ENCODE measurements around the gene FSIP1. TPM values are rescaled to one million over a fixed set of nuclear protein-coding genes. Genes with fewer than 3 reads are reported as not detected.

Gene FSIP1
- total and polyA plus RNA-seq, 9 of the 15 experiments (the other 6 are each of a cell fraction or from before 2014, with no cell fraction given) = 0.07 to 0.51 (median 0.29) TPM

DNA sequence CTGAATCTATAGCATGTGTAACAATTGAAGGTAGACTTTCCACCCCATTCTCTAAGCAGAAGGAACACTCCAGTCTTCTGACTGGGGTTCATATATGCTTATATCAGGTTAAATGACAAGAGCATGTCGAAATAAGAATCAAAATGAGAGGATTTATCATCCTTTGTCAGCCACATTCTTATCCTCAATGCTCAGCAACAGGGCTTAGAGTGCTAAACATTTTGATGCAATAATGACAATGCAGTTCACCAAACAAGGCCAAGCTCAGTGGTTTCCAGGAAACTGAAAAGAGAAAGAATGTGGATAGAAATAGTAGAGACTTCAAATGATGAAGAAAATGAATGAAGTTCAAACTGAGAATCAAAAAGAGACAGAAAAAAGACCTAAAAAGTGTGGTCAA, 78.0 kb downstream of the FSIP1 start (continued):
- TF ChIP-seq CEBPG (CRISPR knock-in tag; IDR thresholded peaks at IDR 0.05) (peak; percentile 78), CEBPG (tag; conservative IDR thresholded peaks at IDR 0.05 in 1 of 2, IDR thresholded peaks at IDR 0.05 in 1 of 2) (peak; percentile 82 to 87), ZNF766 (CRISPR knock-in tag; conservative IDR thresholded peaks at IDR 0.05) (peak; percentile 63), ZNF124 (CRISPR knock-in tag; IDR thresholded peaks at IDR 0.05) (no peak), EGR1 (conservative IDR thresholded peaks at IDR 0.05) (no peak), KHSRP (IDR thresholded peaks at IDR 0.05) (no peak), XRCC5 (IDR thresholded peaks at IDR 0.05; ENCODE audit: low read depth, low read length) (no peak), RCOR1 (IDR thresholded peaks at IDR 0.05; ENCODE audit: borderline replicate concordance in 1 of 2, low read depth in 2 of 2, low read length in 2 of 2) (peak; percentile 39 to 91; a peak in 2 of 4 replicates), FOXJ2 (tag; IDR thresholded peaks at IDR 0.05) (peak; percentile 77; the same call in 1 of the 2 replicates), ATF1 (CRISPR knock-in tag; IDR thresholded peaks at IDR 0.05) (no peak), ATF1 (tag; IDR thresholded peaks at IDR 0.05) (0 out of 2 replicates have a peak, but pooled peaks have one; percentile 23), RAD21 (CRISPR knock-in tag; conservative IDR thresholded peaks at IDR 0.05 in 1 of 2, IDR thresholded peaks at IDR 0.05 in 1 of 2) (no peak), SMARCC2 (IDR thresholded peaks at IDR 0.05; ENCODE audit: low read depth) (peak; percentile 40; the same call in 1 of the 2 replicates), GATAD2B (IDR thresholded peaks at IDR 0.05; ENCODE audit: borderline replicate concordance) (peak; percentile 75), POLR2AphosphoS5 (IDR thresholded peaks at IDR 0.05; ENCODE audit: control insufficient read depth, insufficient read depth, low read depth, low read length) (0 out of 2 replicates have a peak, but pooled peaks have one; percentile 33), MECOM (CRISPR knock-in tag; IDR thresholded peaks at IDR 0.05) (peak; percentile 85), PKNOX1 (IDR thresholded peaks at IDR 0.05) (peak; percentile 81), ARID1B (IDR thresholded peaks at IDR 0.05) (peak; percentile 93), EP400 (IDR thresholded peaks at IDR 0.05) (peak; percentile 26; the same call in 1 of the 2 replicates), HDAC2 (IDR thresholded peaks at IDR 0.05) (peak; percentile 91)

Measured in K562 (cell line).